C4-2B (cell line): ENCODE measurements around the gene ARHGAP42.

Experiments used
- ZFX ChIP-seq: fragments of 450-650 bp; IDR thresholded peaks from 2 replicates; pipeline ENCODE4 v1.6.1; 2017
- TF ChIP-seq, protein P1 (sequence below): fragments of 450-650 bp; conservative IDR thresholded peaks from 2 replicates; pipeline ENCODE4 v1.5.1; 2017; ENCODE audit warnings: mild to moderate bottlenecking

DNA sequence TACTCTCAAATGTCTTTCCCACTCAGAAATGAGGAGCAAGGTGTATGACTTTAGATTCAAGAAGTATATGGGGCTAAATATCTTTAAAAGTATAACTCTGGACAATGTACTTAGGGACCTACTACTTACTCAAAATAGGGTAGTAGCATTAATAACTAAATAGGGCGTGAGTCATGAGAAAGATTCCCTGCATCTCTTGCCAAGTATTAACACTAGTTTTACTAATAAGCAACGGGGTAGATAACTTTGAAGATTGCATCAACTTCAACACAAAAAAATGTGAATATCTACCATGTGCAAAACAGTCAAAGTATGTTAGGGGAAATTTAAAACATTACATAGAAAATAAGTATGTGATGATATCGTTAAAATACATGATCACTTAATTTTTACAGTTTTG lies 342.9 kb downstream of the ARHGAP42 start:
- TF ChIP-seq, protein P1, sequence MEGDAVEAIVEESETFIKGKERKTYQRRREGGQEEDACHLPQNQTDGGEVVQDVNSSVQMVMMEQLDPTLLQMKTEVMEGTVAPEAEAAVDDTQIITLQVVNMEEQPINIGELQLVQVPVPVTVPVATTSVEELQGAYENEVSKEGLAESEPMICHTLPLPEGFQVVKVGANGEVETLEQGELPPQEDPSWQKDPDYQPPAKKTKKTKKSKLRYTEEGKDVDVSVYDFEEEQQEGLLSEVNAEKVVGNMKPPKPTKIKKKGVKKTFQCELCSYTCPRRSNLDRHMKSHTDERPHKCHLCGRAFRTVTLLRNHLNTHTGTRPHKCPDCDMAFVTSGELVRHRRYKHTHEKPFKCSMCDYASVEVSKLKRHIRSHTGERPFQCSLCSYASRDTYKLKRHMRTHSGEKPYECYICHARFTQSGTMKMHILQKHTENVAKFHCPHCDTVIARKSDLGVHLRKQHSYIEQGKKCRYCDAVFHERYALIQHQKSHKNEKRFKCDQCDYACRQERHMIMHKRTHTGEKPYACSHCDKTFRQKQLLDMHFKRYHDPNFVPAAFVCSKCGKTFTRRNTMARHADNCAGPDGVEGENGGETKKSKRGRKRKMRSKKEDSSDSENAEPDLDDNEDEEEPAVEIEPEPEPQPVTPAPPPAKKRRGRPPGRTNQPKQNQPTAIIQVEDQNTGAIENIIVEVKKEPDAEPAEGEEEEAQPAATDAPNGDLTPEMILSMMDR = no peak
- no peak for TF ChIP-seq ZFX
